Eye (tissue), 1 donor: ENCODE data around the gene CASD1.

ENCODE experiments used
- DNase-seq: peaks from one replicate; pipeline ENCODE4 v3.0.0-alpha.2; 2015

The CASD1 gene

GRCh38 chr7:94590526-94591162 is 81.0 kb downstream of the CASD1 start:
- DNase-seq: no peak

DNA sequence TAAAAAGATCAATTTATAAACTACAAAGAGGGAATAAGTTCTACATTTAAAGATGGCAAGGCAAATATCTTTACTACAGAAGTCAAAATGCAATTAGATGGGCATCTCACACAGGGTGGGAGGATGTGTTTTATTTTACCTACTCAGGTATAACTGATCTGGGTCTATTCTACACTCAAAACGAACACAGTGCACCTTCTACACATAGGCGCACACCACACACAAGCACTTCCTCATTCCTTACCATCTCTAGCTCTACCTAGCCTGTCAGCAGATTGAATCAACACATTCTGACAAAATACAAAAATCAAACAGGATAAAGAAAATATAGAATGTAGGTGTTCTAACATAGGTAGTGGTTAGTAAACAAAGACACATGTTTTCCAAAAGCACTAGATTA is 81.6 kb downstream of the CASD1 start:
- no peak for DNase-seq

DNA sequence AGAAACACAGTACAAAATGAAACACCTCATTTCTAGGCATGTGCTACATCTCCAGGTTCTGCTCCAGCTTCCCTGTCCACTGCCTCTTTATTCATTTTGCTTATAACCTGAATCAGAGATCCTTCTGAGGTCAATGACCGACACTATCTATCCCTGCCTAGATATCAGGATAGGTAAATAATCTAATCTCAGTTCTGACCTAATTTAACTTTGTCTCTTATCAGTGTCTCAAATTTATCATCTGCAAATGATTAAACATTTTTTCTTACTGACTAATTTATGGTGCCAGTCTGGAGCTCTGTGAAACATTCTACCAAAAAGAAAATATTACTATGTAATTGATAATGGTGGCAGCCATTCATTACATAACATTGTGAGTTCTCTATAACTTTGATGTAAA is 85.3 kb downstream of the CASD1 start:
- no peak for DNase-seq

DNA sequence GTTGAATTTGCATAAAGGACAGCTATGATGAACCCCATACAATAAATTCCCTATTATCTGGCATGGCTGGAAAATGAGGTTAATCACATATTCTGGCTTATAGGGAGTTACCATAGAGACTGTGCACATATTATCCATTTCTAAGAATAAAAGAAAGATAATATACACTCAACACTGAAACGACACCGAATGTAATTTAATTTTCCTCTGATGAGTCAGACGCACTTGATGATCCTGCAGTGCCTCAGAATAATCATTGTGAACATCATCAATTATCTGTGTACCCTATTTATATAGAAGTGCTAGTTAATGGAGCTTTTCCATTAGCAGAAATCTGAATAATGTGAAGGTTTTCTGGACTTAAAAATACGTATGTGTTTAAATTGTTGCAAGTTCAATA is 86.1 kb downstream of the CASD1 start:
- no peak for DNase-seq

DNA sequence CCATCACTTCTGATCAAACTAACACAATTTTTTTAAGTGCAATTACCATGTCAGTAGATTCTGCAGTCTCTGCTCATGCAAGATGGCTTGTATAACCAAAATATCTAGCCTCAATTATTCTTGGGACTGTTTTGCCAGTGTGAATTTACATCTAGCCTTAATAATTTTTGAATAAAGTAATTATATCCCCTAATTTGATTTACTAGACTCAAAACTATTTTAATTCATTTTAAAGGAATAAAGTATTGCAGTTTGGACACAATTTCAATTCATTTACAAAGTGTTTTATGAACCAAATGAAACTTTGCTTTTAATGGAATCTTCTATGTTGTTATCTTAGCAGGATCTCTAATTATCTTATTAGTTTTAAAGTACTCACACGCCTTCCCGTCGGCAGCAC is 90.7 kb downstream of the CASD1 start:
- DNase-seq: no peak

DNA sequence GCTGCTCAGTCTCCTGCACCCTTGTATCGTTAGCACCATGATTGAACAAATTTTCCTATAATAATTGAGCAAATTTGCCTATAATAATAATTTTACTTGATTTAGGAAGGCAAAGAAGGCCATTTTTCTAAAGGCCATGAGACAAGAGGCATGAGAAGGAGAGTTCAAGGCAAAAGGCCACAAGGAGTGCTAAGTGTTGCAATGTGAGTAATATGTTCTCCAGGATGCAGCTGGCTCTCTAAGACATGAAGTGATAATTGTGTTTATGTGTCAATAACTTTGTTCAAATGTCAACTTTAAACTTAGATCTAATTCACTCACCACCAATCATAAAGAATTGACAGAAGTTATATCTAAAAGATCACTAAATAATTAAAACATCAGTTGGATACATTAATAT is 92.6 kb downstream of the CASD1 start:
- DNase-seq: no peak

- no peak for DNase-seq
Measured at GRCh38 chr7:94605031-94605430, 95.4 kb downstream of the CASD1 start.
